Mammary epithelial cell (primary cell): ENCODE data around the gene TMEM63A.

Experiments used
- CTCF ChIP-seq, 2 donors: IDR thresholded peaks in 1 of 2; conservative IDR thresholded peaks in 1 of 2; 2 replicates each; pipeline ENCODE4 v1.5.1; 2011 to 2012; ENCODE audit warnings: inconsistent platforms in 2 of 2, low read length in 2 of 2, mild to moderate bottlenecking in 2 of 2, control low read depth in 1 of 2, low read depth in 1 of 2; ENCODE audit not compliant: insufficient read depth in 1 of 2; ENCODE audit errors: extremely low read depth in 1 of 2
- EZH2 ChIP-seq: IDR thresholded peaks from 2 replicates; pipeline ENCODE4 v1.6.1; 2012; ENCODE audit warnings: low read length, inconsistent platforms, borderline replicate concordance

DNA sequence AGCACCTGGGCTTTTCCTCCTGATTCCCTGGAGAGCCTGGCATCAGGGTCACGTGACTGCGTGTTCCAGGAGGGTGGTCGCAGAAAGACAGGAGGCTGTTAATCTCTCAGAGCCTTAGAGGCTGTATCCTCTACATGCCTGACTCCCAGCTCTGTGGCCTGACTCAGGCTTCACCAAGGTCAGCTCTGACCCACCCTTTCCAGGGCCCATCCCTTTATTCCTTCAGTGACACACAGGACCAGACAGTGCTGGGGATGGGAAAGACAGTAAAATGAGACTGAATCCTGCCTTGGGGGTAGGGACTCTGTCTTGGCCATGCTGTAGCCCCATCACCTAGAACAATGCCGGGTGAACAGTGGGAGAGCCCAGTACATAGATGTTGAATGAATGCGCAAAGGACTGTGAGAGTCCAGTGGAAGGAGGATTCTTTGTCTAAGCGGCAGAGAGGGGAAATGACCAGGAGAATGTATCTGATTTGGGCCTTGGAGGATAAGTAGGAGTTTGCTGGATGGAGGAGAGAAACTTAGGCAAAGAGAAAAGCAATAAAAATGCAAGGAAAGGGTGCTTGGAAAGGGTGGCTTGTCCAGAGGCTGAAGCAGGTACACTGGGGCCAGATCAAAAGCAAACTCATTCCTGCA lies 39.3 kb downstream of the TMEM63A start:
- TF ChIP-seq CTCF (conservative IDR thresholded peaks at IDR 0.05 in 1 of 2, IDR thresholded peaks at IDR 0.05 in 1 of 2; ENCODE audit: extremely low read depth in 1 of 2, insufficient read depth in 1 of 2, low read depth in 1 of 2, low read length in 2 of 2) (no peak), EZH2 (no peak)
